ENCODE measurements around the gene OSBPL10. TPM values are rescaled to one million over a fixed set of nuclear protein-coding genes. Genes with fewer than 3 reads are reported as not detected.

The OSBPL10 gene
- total RNA-seq, 1 donor from 2014 or later, result 8.4 TPM

GRCh38 chr3:31766669-31767068 lies 214.4 kb downstream of the OSBPL10 start:
- DNase-seq (ENCODE audit: low spot score), result no peak
- Histone ChIP-seq H3K27ac (no peak overlapping the region), H3K79me2 (ENCODE audit: low read depth) (no peaks in the 10 kb centered on the region), H4K20me1 (ENCODE audit: low read depth) (no peaks in the 10 kb centered on the region), H3K36me3 (no peaks in the 10 kb centered on the region), H3K4me1 (peaks cover 9% of the 10 kb centered on the region), H3K9me3 (ENCODE audit: low read depth) (no peaks in the 10 kb centered on the region), H3K4me2 (no peak overlapping the region), H2AFZ (replicated peaks) (no peak overlapping the region), H3K9ac (no peak overlapping the region), H3F3A (ENCODE audit: low read depth) (no peaks in the 10 kb centered on the region), H3K4me3 (no peak overlapping the region), H3K27me3 (no peaks in the 10 kb centered on the region)
- no peak overlapping the region for H3K27ac Mint-ChIP-seq
- no peaks in the 10 kb centered on the region for H3K36me3 Mint-ChIP-seq
- peaks cover 24% of the 10 kb centered on the region for H3K4me1 Mint-ChIP-seq
- H3K4me3 Mint-ChIP-seq, result no peak overlapping the region
- H3K9me3 Mint-ChIP-seq, result no peaks in the 10 kb centered on the region
- peaks cover 3% of the 10 kb centered on the region for H3K27me3 Mint-ChIP-seq (ENCODE audit: insufficient read depth, low read depth)
- TF ChIP-seq EZH2phosphoT487 (IDR thresholded peaks at IDR 0.05) (no peak), EZH2 (IDR thresholded peaks at IDR 0.05) (no peak), CTCF (IDR thresholded peaks at IDR 0.05) (no peak)

GRCh38 chr3:31765871-31766270 lies 215.2 kb downstream of the OSBPL10 start:
- Histone ChIP-seq H3K9me3 (ENCODE audit: low read depth) (no peaks in the 10 kb centered on the region), H3F3A (ENCODE audit: low read depth) (no peaks in the 10 kb centered on the region), H3K4me3 (no peak overlapping the region), H4K20me1 (ENCODE audit: low read depth) (no peaks in the 10 kb centered on the region), H3K27me3 (no peaks in the 10 kb centered on the region), H3K4me1 (peaks cover 9% of the 10 kb centered on the region), H3K9ac (no peak overlapping the region), H3K79me2 (ENCODE audit: low read depth) (no peaks in the 10 kb centered on the region), H3K4me2 (no peak overlapping the region), H2AFZ (replicated peaks) (no peak overlapping the region), H3K36me3 (no peaks in the 10 kb centered on the region), H3K27ac (no peak overlapping the region)
- H3K27ac Mint-ChIP-seq, result no peak overlapping the region
- H3K4me1 Mint-ChIP-seq, result peaks cover 24% of the 10 kb centered on the region
- TF ChIP-seq EZH2phosphoT487 (IDR thresholded peaks at IDR 0.05), result no peak
- TF ChIP-seq CTCF (IDR thresholded peaks at IDR 0.05), result no peak
- TF ChIP-seq EZH2 (IDR thresholded peaks at IDR 0.05), result no peak
- H3K4me3 Mint-ChIP-seq, result no peak overlapping the region
- no peak for DNase-seq (ENCODE audit: low spot score)
- H3K9me3 Mint-ChIP-seq, result no peaks in the 10 kb centered on the region
- peaks cover 3% of the 10 kb centered on the region for H3K27me3 Mint-ChIP-seq (ENCODE audit: insufficient read depth, low read depth)
- H3K36me3 Mint-ChIP-seq, result no peaks in the 10 kb centered on the region

GRCh38 chr3:31763731-31764130 lies 217.3 kb downstream of the OSBPL10 start:
- Histone ChIP-seq H3K9ac (no peak overlapping the region), H3K9me3 (ENCODE audit: low read depth) (no peaks in the 10 kb centered on the region), H3K4me3 (no peak overlapping the region), H3K4me2 (no peak overlapping the region), H3K36me3 (no peaks in the 10 kb centered on the region), H2AFZ (replicated peaks) (no peak overlapping the region), H3F3A (ENCODE audit: low read depth) (no peaks in the 10 kb centered on the region), H3K27ac (no peak overlapping the region), H3K79me2 (ENCODE audit: low read depth) (no peaks in the 10 kb centered on the region), H4K20me1 (ENCODE audit: low read depth) (no peaks in the 10 kb centered on the region), H3K4me1 (peaks cover 9% of the 10 kb centered on the region), H3K27me3 (no peaks in the 10 kb centered on the region)
- H3K9me3 Mint-ChIP-seq, result no peaks in the 10 kb centered on the region
- no peaks in the 10 kb centered on the region for H3K36me3 Mint-ChIP-seq
- H3K4me3 Mint-ChIP-seq, result no peak overlapping the region
- no peak overlapping the region for H3K27ac Mint-ChIP-seq
- H3K27me3 Mint-ChIP-seq (ENCODE audit: insufficient read depth, low read depth), result peaks cover 3% of the 10 kb centered on the region
- peaks cover 24% of the 10 kb centered on the region for H3K4me1 Mint-ChIP-seq
- no peak for TF ChIP-seq EZH2 (IDR thresholded peaks at IDR 0.05)
- TF ChIP-seq EZH2phosphoT487 (IDR thresholded peaks at IDR 0.05), result no peak
- no peak for TF ChIP-seq CTCF (IDR thresholded peaks at IDR 0.05)
- no peak for DNase-seq (ENCODE audit: low spot score)

Measured in neural progenitor cell (in vitro differentiated cells).